K562 (cell line): ENCODE measurements around the gene UBR3. TPM values are rescaled to one million over a fixed set of nuclear protein-coding genes. Genes with fewer than 3 reads are reported as not detected.

ENCODE experiments used
- ARID4B ChIP-seq: sonication (generic); formaldehyde crosslinking; IDR thresholded peaks from 2 replicates; pipeline ENCODE4 v1.8.0; 2022; ENCODE audit warnings: mild to moderate bottlenecking, missing genetic modification reagents
- CREBBP ChIP-seq: IDR thresholded peaks from one replicate; pipeline ENCODE4 v1.6.1; 2012; ENCODE audit warnings: low read depth, mild to moderate bottlenecking, control low read depth, inconsistent platforms, low read length
- ERF ChIP-seq: fragments of 450-650 bp; formaldehyde crosslinking; IDR thresholded peaks from 2 replicates; pipeline ENCODE4 v1.4.0; 2020; ENCODE audit warnings: mild to moderate bottlenecking, mixed read lengths
- MBD2 ChIP-seq: sonication (generic); IDR thresholded peaks from 2 replicates; pipeline ENCODE4 v1.6.1; 2016; ENCODE audit warnings: low read depth, borderline replicate concordance
- MYC ChIP-seq, 2 experiments: fragments of 250-450 bp in 1 of 2; sonication (Bioruptor Pico) in 1 of 2; IDR thresholded peaks; 2 replicates each; pipeline versions ENCODE4 v1.5.1 to v1.6.1; 2012 to 2021; ENCODE audit warnings: low read depth in 2 of 2, borderline replicate concordance in 1 of 2, improper control_type of control experiment in 1 of 2, low read length in 1 of 2, mild to moderate bottlenecking in 1 of 2, moderate library complexity in 1 of 2
- NFYB ChIP-seq: IDR thresholded peaks from 2 replicates; pipeline ENCODE4 v1.6.1; 2011; ENCODE audit warnings: mild to moderate bottlenecking, moderate library complexity; ENCODE audit not compliant: insufficient read length; ENCODE audit errors: extremely low read depth
- SMAD4 ChIP-seq: fragments of 250-450 bp; sonication (Bioruptor Pico); conservative IDR thresholded peaks from 2 replicates; pipeline ENCODE4 v1.8.0; 2021; ENCODE audit warnings: inconsistent platforms, mild to moderate bottlenecking, moderate library complexity
- STAT6 ChIP-seq: sonication (generic); formaldehyde crosslinking; IDR thresholded peaks from 2 replicates; pipeline ENCODE4 v1.8.1; 2023; ENCODE audit warnings: mild to moderate bottlenecking, missing genetic modification reagents
- TSHZ1 ChIP-seq: fragments of 250-450 bp; sonication (Bioruptor Pico); IDR thresholded peaks from 2 replicates; pipeline ENCODE4 v1.4.0; 2020; ENCODE audit warnings: mild to moderate bottlenecking, moderate library complexity
- ZBTB8A ChIP-seq: fragments of 450-650 bp; IDR thresholded peaks from 2 replicates; pipeline ENCODE4 v1.6.1; 2018; ENCODE audit warnings: mild to moderate bottlenecking, moderate library complexity; ENCODE audit not compliant: partially characterized antibody
- ZNF217 ChIP-seq: sonication (generic); formaldehyde crosslinking; IDR thresholded peaks from 2 replicates; pipeline ENCODE4 v1.8.0; 2022; ENCODE audit warnings: mild to moderate bottlenecking, missing genetic modification reagents
- polyA plus RNA-seq, 8 experiments: library from polyadenylated mRNA; depleted of rRNA in 4 of 8; stranded (reverse) in 5 of 8; unstranded in 3 of 8; fragments of >200 nt; fragmentation: Nextera tagmentation in 2 of 8; fragmentation: Illumina TruSeq in 1 of 8; extraction: Ambion mirVana in 2 of 8; extraction: Trizol in 1 of 8; gene quantifications; 2 replicates each; pipeline versions ENCODE4 v1.2.1 to v1.2.3, GENCODE V29; 2011 to 2014; ENCODE audit warnings: inconsistent platforms in 1 of 8, missing spikeins in 1 of 8
- total RNA-seq, 7 experiments: library from RNA; depleted of rRNA in 6 of 7; stranded (reverse); fragments of >200 nt in 6 of 7; fragmentation: Illumina TruSeq in 2 of 7; extraction: Trizol in 2 of 7; gene quantifications; 2 replicates each; pipeline versions ENCODE4 v1.2.1 to v1.2.3, GENCODE V29; 2011 to 2021; ENCODE audit warnings: low replicate concordance in 1 of 7
- TF ChIP-seq, protein P1 (sequence below): sonication (generic); formaldehyde crosslinking; IDR thresholded peaks from 2 replicates; pipeline ENCODE4 v1.8.1; 2022; ENCODE audit warnings: missing genetic modification reagents

Gene UBR3
- total and polyA plus RNA-seq, 9 of the 15 experiments (the other 6 are each of a cell fraction or from before 2014, with no cell fraction given) = 14.4 to 63.5 (median 40.4) TPM

DNA sequence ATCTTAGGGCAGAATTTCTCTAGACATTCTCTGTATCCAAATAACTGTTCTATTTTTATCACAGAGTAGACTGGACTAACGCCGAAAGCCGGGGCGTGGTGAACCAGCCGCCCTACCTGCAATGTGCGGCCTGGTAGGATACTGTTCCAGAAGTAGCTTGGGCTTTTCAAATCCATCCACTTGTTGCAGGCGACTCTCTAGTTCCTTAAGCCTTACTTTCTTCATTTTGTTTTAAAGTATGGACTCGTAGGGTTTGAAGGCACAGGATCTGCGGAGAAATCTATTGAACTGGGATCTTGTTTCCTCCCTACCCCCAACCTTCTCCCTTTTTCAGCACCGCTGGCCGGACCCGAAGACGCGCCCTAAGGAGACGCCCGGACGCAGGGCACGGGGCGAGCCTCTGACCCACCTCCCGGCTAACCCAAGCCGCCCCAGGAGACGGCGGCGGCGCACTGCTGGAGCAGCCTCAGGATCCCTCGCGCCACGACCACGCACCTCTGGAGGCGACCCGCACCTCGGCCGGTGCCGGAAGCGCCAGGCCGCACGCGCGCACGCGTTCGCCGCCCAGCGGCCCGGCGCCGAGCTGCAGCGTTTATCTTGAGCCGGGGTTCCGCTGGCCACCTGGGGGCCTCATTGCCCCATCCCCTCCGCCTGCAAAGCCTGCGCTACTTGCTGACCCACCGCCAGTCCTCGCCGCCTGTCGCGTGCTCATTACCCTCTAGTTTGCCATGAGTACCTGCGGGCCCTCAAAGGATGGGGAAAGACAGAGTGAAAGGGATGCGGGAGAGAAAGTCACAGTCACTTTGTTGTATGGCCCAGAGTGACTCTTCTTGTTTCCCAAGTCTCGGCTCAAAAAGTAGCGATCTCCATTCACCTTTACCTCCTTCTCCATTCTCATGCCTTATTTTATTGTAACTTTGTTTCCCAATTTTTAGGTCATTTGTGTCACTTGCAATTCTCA is 2.6 kb upstream of the UBR3 start, which contains the start of gene METTL5 (continued):
- TF ChIP-seq ARID4B (CRISPR knock-in tag) (peak; percentile 98), NFYB (no peak), MYC (IDR thresholded peaks at IDR 0.05; ENCODE audit: low read depth, low read length) (peak; percentile 97), MYC (CRISPR knock-in tag; IDR thresholded peaks at IDR 0.05; ENCODE audit: borderline replicate concordance, low read depth) (0 out of 2 replicates have a peak, but pooled peaks have one; percentile 35), MBD2 (no peak), ZNF217 (CRISPR knock-in tag) (no peak), ERF (CRISPR knock-in tag) (peak; percentile 89), CREBBP (no peak), TSHZ1 (CRISPR knock-in tag) (no peak), SMAD4 (CRISPR knock-in tag) (peak; percentile 81), STAT6 (CRISPR knock-in tag) (0 out of 2 replicates have a peak, but pooled peaks have one; percentile 58), ZBTB8A (no peak)
- TF ChIP-seq, protein P1, sequence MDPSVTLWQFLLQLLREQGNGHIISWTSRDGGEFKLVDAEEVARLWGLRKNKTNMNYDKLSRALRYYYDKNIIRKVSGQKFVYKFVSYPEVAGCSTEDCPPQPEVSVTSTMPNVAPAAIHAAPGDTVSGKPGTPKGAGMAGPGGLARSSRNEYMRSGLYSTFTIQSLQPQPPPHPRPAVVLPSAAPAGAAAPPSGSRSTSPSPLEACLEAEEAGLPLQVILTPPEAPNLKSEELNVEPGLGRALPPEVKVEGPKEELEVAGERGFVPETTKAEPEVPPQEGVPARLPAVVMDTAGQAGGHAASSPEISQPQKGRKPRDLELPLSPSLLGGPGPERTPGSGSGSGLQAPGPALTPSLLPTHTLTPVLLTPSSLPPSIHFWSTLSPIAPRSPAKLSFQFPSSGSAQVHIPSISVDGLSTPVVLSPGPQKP (CRISPR knock-in tag) = peak; percentile 89; the same call in 1 of the 2 replicates
